Calu3 (cell line): ENCODE data around the gene BIRC5. TPM values are rescaled to one million over a fixed set of nuclear protein-coding genes. Genes with fewer than 3 reads are reported as not detected.

Experiments
- BruUV-seq: library from RNA; stranded (reverse); fragments of 400-500 nt; replicated peaks from 2 replicates; lab custom pipeline; 2021; lab: Mats Ljungman, UMichigan
- CTCF ChIA-PET: fragments of 300-600 bp; sonication (Branson Sonifier 250); formaldehyde crosslinking; loops from one replicate; lab custom pipeline; 2022; ENCODE audit warnings: antibody characterized with exemption; lab: Charles Lee
- DNase-seq: peaks from one replicate; pipeline ENCODE4 v3.0.0; 2022
- H3K27ac Mint-ChIP-seq: one replicate; pipeline ENCODE4 v1.8.0; 2022; ENCODE audit warnings: mixed read lengths; ENCODE audit not compliant: unreplicated experiment
- H3K27me3 Mint-ChIP-seq: one replicate; pipeline ENCODE4 v1.8.0; 2022; ENCODE audit warnings: mixed read lengths; ENCODE audit not compliant: unreplicated experiment
- H3K36me3 Mint-ChIP-seq: one replicate; pipeline ENCODE4 v1.8.0; 2022; ENCODE audit warnings: mild to moderate bottlenecking, moderate library complexity, mixed read lengths; ENCODE audit not compliant: insufficient read depth, unreplicated experiment
- H3K4me1 Mint-ChIP-seq: one replicate; pipeline ENCODE4 v1.8.0; 2022; ENCODE audit warnings: mild to moderate bottlenecking, low read depth, mixed read lengths; ENCODE audit not compliant: unreplicated experiment
- H3K4me3 Mint-ChIP-seq: one replicate; pipeline ENCODE4 v1.8.0; 2022; ENCODE audit warnings: mild to moderate bottlenecking, low read depth, moderate library complexity, mixed read lengths; ENCODE audit not compliant: unreplicated experiment
- H3K9me3 Mint-ChIP-seq: one replicate; pipeline ENCODE4 v1.8.0; 2022; ENCODE audit warnings: low read depth, mixed read lengths; ENCODE audit not compliant: unreplicated experiment
- CTCF ChIP-seq: fragments of 200-600 bp; IDR thresholded peaks from one replicate; pipeline ENCODE4 v1.8.0; 2022; ENCODE audit warnings: antibody characterized with exemption; ENCODE audit not compliant: unreplicated experiment
- intact Hi-C: fragments of 100-400 bp; cut with micrococcal nuclease; formaldehyde crosslinking; loops from one replicate; pipeline ENCODE4 v1.10.0; 2022; ENCODE audit not compliant: unreplicated experiment
- total RNA-seq: library from RNA; stranded (reverse); gene quantifications from 2 replicates; pipeline ENCODE4 v1.2.3, GENCODE V29; 2022

The BIRC5 gene
- total RNA-seq, 1 experiment from 2014 or later, result 58.5 TPM

GRCh38 chr17:78197147-78197832 is 16.8 kb upstream of the BIRC5 start:
- Mint-ChIP-seq H3K4me1 (no peaks in the 10 kb centered on the region), H3K4me3 (no peak overlapping the region), H3K9me3 (no peaks in the 10 kb centered on the region), H3K36me3 (peaks cover 25% of the 10 kb centered on the region), H3K27ac (peak overlapping the region; percentile 27), H3K27me3 (no peaks in the 10 kb centered on the region)
- TF ChIP-seq CTCF, result no peak
- BruUV-seq, result no TSS peak
- DNase-seq, result no peak
- CTCF ChIA-PET, result no interaction called here
- intact Hi-C loops, result no loop called here

- Mint-ChIP-seq H3K4me1 (no peaks in the 10 kb centered on the region), H3K4me3 (no peak overlapping the region), H3K9me3 (no peaks in the 10 kb centered on the region), H3K27me3 (no peaks in the 10 kb centered on the region), H3K27ac (no peak overlapping the region), H3K36me3 (peaks cover 19% of the 10 kb centered on the region)
- intact Hi-C loops, result no loop called here
- BruUV-seq, result no TSS peak
- CTCF ChIA-PET, result no interaction called here
- DNase-seq, result no peak
- TF ChIP-seq CTCF, result no peak
These were observed 13.6 kb upstream of the BIRC5 start for GRCh38 chr17:78200451-78200850.

GRCh38 chr17:78202666-78203065 is 11.4 kb upstream of the BIRC5 start:
- Mint-ChIP-seq H3K27ac (no peak overlapping the region), H3K9me3 (no peaks in the 10 kb centered on the region), H3K36me3 (peaks cover 17% of the 10 kb centered on the region), H3K4me3 (no peak overlapping the region), H3K27me3 (no peaks in the 10 kb centered on the region), H3K4me1 (no peaks in the 10 kb centered on the region)
- intact Hi-C loops, result no loop called here
- TF ChIP-seq CTCF, result no peak
- no TSS peak for BruUV-seq
- CTCF ChIA-PET, result no interaction called here
- DNase-seq, result no peak

- Mint-ChIP-seq H3K4me3 (no peak overlapping the region), H3K27ac (no peak overlapping the region), H3K4me1 (no peaks in the 10 kb centered on the region), H3K27me3 (no peaks in the 10 kb centered on the region), H3K36me3 (peaks cover under 1% of the 10 kb centered on the region), H3K9me3 (no peaks in the 10 kb centered on the region)
- DNase-seq, result no peak
- BruUV-seq, result no TSS peak
- CTCF ChIA-PET, result no interaction called here
- intact Hi-C loops, result no loop called here
- no peak for TF ChIP-seq CTCF
These were observed 9.5 kb upstream of the BIRC5 start for GRCh38 chr17:78204387-78205123.
